ENCODE measurements around the gene RAB29. TPM values are rescaled to one million over a fixed set of nuclear protein-coding genes. Genes with fewer than 3 reads are reported as not detected.
A peak's percentile ranks its signal among the peaks of the same experiment; 100 is the strongest.

Gene RAB29
- total and polyA plus RNA-seq, 9 of the 15 experiments (the other 6 are each of a cell fraction or from before 2014, with no cell fraction given): 6.3 to 17.6 (median 8.0) TPM

GRCh38 chr1:205739348-205740160, 35.7 kb downstream of the RAB29 start (continued):
- no peak for TF ChIP-seq ZNF512 (tag; IDR thresholded peaks at IDR 0.05)
- no peak for TF ChIP-seq PURB (CRISPR knock-in tag; IDR thresholded peaks at IDR 0.05; ENCODE audit: low read depth)
- TF ChIP-seq SUPT5H (IDR thresholded peaks at IDR 0.05): no peak
- TF ChIP-seq BHLHE40 (IDR thresholded peaks at IDR 0.05; ENCODE audit: low read length): no peak
- TF ChIP-seq ZNF644 (tag; IDR thresholded peaks at IDR 0.05; ENCODE audit: low read depth): no peak

GRCh38 chr1:205735218-205735617, 40.1 kb downstream of the RAB29 start:
- Histone ChIP-seq H3K4me1 (replicated peaks in 1 of 2; ENCODE audit: control insufficient read depth in 2 of 2, insufficient read depth in 2 of 2, low read length in 2 of 2) (peaks cover 0 to 8% of the 10 kb centered on the region in 2 experiments; a peak in 2 of 5 replicates), H3K9ac (ENCODE audit: insufficient read depth in 1 of 2, low read depth in 2 of 2, low read length in 2 of 2) (no peak overlapping the region), H3K79me2 (ENCODE audit: control insufficient read depth, insufficient read depth, low read length) (peaks cover 94% of the 10 kb centered on the region), H3K9me1 (ENCODE audit: control insufficient read depth, insufficient read depth, low read length) (no peaks in the 10 kb centered on the region), H3K27ac (ENCODE audit: extremely low read depth, low read depth, low read length) (peak overlapping the region; percentile 29; the same call in 1 of the 3 replicates), H3K9me3 (replicated peaks; ENCODE audit: control insufficient read depth, insufficient read depth, low read depth, low read length) (no peaks in the 10 kb centered on the region; the same call in 1 of the 2 replicates), H3K36me3 (ENCODE audit: control insufficient read depth, insufficient read depth, low read length) (peaks cover 67% of the 10 kb centered on the region; the same call in 2 of the 3 replicates), H3K4me2 (ENCODE audit: insufficient read depth, low read length) (no peak overlapping the region), H4K20me1 (replicated peaks; ENCODE audit: control insufficient read depth, insufficient read depth, low read length) (no peaks in the 10 kb centered on the region), H3K4me3 (no peak overlapping the region), H2AFZ (ENCODE audit: low read depth, low read length) (no peak overlapping the region), H3K27me3 (ENCODE audit: control insufficient read depth in 2 of 2, insufficient read depth in 2 of 2, low read length in 2 of 2) (no peaks in the 10 kb centered on the region)
- ChIA-PET CTCF (ENCODE audit: low intra/inter-chr PET ratio) (no interaction called here), POLR2A (interaction anchor here (0.7 to 5.3 kb wide), 3 partner anchors 10 to 14 kb away, joined by 4 to 44 read pairs (median 5); partner anchors contain the start of gene NUCKS1)
- intact Hi-C loops (cut with micrococcal nuclease): no loop called here
- no peak for DNase-seq (ENCODE audit: extremely low read depth in 1 of 4, low spot score in 3 of 4)
- BruUV-seq (replicated peaks): no TSS peak
- TF ChIP-seq, protein P1, sequence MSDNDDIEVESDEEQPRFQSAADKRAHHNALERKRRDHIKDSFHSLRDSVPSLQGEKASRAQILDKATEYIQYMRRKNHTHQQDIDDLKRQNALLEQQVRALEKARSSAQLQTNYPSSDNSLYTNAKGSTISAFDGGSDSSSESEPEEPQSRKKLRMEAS (CRISPR knock-in tag; IDR thresholded peaks at IDR 0.05): no peak
- TF ChIP-seq MIER1 (IDR thresholded peaks at IDR 0.05; ENCODE audit: low read depth) (no peak), MAFF (IDR thresholded peaks at IDR 0.05; ENCODE audit: low read length) (no peak), NCOA1 (IDR thresholded peaks at IDR 0.05; ENCODE audit: low read depth) (no peak), CBFB (CRISPR knock-in tag; IDR thresholded peaks at IDR 0.05) (no peak), ZKSCAN8 (CRISPR knock-in tag; IDR thresholded peaks at IDR 0.05) (no peak), RNF2 (IDR thresholded peaks at IDR 0.05) (no peak), ZNF274 (IDR thresholded peaks at IDR 0.05; ENCODE audit: borderline replicate concordance, low read depth, low read length) (no peak), EP400 (IDR thresholded peaks at IDR 0.05) (no peak)
- TF ChIP-seq, protein P2, sequence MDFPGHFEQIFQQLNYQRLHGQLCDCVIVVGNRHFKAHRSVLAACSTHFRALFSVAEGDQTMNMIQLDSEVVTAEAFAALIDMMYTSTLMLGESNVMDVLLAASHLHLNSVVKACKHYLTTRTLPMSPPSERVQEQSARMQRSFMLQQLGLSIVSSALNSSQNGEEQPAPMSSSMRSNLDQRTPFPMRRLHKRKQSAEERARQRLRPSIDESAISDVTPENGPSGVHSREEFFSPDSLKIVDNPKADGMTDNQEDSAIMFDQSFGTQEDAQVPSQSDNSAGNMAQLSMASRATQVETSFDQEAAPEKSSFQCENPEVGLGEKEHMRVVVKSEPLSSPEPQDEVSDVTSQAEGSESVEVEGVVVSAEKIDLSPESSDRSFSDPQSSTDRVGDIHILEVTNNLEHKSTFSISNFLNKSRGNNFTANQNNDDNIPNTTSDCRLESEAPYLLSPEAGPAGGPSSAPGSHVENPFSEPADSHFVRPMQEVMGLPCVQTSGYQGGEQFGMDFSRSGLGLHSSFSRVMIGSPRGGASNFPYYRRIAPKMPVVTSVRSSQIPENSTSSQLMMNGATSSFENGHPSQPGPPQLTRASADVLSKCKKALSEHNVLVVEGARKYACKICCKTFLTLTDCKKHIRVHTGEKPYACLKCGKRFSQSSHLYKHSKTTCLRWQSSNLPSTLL (IDR thresholded peaks at IDR 0.05): no peak
- in situ Hi-C loops (cut with MboI): no loop called here
- FAIRE-seq: no peak
- no peak for ATAC-seq
- 87% methylated on average over 1 of the region's 1 CpG for WGBS (ENCODE audit: insufficient coverage, low coverage, missing lambda C conversion rate)

Data from K562 (cell line).